Activated CD4-positive, alpha-beta T cell treated with anti-CD3 and anti-CD28 coated beads, Interleukin-2, amount 50 U/mL, for 16 hours (primary cell): ENCODE measurements around the gene MAGEB16.

Source experiments
- DNase-seq: peaks from one replicate; pipeline ENCODE4 v3.0.0-alpha.2; 2020

The MAGEB16 gene

GRCh38 chrX:35798042-35798441 is at the start of gene MAGEB16:
MAGEB16 (plus strand) TSS chrX:35798342; CDS start chrX:35802197, 3,855 bp downstream.
- no peak for DNase-seq

GRCh38 chrX:35773958-35774564 is 24.1 kb upstream of the MAGEB16 start:
- DNase-seq: no peak

DNA sequence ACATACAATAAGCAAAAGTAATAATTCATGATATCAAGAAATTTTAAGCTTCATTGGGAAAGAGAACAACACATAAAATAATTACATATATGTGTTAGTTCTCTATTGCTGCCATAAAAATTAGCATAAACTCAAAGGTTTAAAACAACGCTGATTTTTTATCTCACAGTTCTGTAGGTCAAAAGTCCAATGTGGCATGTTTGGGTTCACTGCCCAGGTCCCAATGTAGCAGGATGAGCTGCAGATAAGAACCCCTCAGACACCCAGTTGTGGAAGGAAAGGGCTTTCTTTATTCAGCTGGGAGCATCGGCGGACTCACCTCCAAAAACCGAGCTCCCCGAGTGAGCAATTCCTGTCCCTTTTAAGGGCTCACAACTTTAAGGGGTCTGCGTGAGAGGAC is 13.1 kb upstream of the MAGEB16 start:
- no peak for DNase-seq

GRCh38 chrX:35786271-35786670 is 11.9 kb upstream of the MAGEB16 start:
- no peak for DNase-seq

- no peak for DNase-seq
Observed at GRCh38 chrX:35787867-35788266, 10.3 kb upstream of the MAGEB16 start.

GRCh38 chrX:35800474-35800873 is 2.3 kb downstream of the MAGEB16 start:
- DNase-seq: no peak

- DNase-seq: no peak
Observed at GRCh38 chrX:35809781-35810180, 11.6 kb downstream of the MAGEB16 start.

- no peak for DNase-seq
Observed at GRCh38 chrX:35819241-35819640, 21.1 kb downstream of the MAGEB16 start.

DNA sequence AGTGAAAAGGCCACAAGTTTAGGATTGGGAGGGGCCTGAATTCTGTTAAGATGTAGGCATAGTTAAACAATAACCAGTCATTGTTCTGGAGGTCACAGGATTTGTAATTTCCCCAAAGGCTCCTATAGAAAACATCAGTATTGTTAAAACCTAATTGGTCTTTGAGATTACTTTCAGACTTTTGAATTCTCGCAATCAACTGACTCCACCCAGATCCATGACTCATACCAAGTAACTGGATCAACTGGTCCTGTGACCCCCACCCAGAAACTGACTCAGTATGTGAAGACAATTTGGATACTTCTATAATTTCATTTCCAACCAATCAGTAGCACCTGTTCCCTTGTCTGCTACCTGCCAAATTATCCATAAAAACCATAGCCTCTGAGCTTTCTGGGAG is 28.4 kb downstream of the MAGEB16 start:
- DNase-seq: no peak

DNA sequence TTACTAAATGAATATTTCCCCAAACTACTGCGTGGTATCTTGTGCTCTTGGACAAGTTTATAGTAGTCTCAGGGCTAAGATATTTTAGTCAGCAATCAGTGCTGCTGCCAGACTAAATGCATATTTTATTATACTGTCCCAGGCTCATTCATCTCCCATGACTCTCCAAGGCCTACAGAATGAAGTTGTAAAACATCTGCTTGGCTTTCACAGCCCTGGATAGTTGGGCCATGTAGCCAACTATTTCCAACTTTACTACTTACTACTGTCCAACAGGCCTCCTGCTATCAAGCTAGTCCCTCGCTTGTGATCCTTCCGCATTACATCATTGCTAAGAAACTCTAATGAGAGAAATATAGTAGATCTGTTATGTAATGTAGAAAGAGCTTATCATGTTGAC is 31.4 kb downstream of the MAGEB16 start:
- no peak for DNase-seq

GRCh38 chrX:35841872-35842271 is 43.7 kb downstream of the MAGEB16 start:
- no peak for DNase-seq

- DNase-seq: no peak
Observed at GRCh38 chrX:35842674-35843073, 44.5 kb downstream of the MAGEB16 start.

DNA sequence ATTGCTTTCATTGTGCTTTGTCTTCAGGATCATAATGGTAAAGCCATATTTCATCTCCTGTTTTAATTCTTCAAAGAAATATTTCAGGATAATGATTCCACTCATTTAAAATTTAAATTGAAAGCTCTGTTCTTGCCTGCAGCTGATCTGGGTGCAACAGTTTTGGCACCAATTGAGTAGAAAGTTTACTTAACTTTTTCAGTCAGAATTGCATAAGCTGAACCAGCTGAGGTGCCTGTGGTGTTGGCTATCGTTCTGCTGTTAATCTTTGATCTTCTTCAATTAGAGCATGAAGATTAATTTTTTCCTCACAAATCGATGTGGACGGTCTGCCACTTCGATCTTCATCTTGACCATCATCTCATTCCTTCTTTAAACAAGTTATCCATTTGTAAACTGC is 49.6 kb downstream of the MAGEB16 start:
- DNase-seq: no peak
